HL-60/S4 treated with phorbol 12-myristate 13-acetate at 8.2 ng/mL for 4 days and 3 days (cell line): Measurements from ENCODE around the gene GOSR1.
"Not testable (repeated sequence)": the region's sequence is repeated elsewhere in the genome, so short reads cannot be mapped to it uniquely, and the experiment has no call there.

Experiments
- in situ Hi-C: fragments of 300-500 bp; cut with MboI; formaldehyde crosslinking; loops from 2 replicates; pipeline ENCODE4 v1.15.0; 2022; ENCODE audit warnings: low sequenced_read_pairs

GOSR1 gene

GRCh38 chr17:30505868-30506417, 28.7 kb downstream of the GOSR1 start:
- in situ Hi-C loops: no loop called here

DNA sequence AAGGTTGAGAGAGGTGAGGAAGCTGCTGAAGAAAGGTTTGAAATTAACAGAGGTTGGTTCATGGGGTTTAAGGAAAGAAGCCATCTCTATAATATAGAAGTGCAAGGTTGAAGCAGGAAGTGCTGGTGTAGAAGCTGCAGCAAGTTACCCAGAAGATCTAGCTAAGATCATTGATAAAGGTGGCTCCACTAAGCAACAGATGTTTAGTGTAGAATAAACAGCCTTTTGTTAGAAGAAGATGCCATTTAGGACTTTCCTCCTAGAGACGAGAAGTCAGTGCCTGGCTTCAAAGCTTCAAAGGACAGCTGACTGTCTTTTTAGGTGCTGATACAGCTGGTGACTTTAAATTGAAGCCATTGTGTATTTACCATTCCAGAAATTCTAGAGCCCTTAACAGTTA, 29.3 kb downstream of the GOSR1 start:
- in situ Hi-C loops: no loop called here

GRCh38 chr17:30513346-30513745, 36.1 kb downstream of the GOSR1 start:
- in situ Hi-C loops: no loop called here

DNA sequence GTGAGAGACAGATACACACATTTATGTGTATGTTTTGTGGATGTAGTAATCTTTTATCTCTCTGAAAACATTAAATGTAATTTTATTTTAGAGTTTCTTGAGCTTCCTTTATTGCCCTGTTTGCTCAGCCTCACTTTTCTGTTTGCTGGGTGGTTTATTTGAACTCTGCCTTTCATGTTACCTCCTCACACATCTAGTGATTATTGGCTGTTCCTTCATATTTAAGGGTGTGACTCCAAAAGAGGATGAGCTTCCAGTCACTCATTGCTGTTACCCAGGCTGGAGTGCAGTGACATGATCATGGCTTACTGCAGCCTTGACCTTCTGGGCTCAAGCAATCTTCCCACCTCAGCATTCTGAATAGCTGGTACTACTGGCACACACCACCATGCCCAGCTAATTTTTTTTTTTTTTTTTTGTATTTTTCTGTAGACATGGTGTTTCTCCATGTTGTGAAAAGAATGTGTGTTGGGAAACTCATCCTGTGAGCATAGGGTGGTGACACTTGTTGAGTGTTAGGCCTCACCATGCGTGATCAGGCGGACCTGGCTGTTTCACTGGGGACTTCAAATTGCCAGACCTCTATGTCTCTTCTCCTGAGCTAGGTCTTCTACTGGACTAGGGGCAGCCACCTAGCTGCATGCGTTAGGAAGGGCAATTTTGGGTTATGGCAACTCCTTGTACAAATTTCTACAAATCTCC, 37.8 kb downstream of the GOSR1 start:
- in situ Hi-C loops: no loop called here

DNA sequence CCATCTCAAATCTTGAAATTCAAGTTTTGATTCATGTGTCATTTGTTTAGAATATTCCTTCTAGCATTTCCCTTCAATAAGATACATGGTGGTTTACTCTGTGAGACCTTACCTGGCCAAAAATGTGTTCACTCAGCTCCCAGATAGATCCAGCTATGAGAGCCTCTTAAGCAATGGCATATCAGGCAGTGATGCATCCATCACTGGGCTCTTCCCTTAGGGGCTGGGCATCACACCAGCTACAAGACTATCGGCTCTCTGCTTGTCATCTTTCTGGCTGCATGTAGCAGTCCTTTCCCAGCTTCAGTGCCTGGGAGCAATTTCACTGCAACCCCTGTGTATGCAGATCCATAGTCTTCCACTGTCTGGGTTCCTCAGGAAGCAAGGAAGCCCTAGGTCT, 40.6 kb downstream of the GOSR1 start:
- in situ Hi-C loops: no loop called here

- in situ Hi-C loops: no loop called here
Measured at GRCh38 chr17:30519166-30519565, 42.0 kb downstream of the GOSR1 start.

- in situ Hi-C loops: no loop called here
Measured at GRCh38 chr17:30519707-30520106, 42.5 kb downstream of the GOSR1 start.

DNA sequence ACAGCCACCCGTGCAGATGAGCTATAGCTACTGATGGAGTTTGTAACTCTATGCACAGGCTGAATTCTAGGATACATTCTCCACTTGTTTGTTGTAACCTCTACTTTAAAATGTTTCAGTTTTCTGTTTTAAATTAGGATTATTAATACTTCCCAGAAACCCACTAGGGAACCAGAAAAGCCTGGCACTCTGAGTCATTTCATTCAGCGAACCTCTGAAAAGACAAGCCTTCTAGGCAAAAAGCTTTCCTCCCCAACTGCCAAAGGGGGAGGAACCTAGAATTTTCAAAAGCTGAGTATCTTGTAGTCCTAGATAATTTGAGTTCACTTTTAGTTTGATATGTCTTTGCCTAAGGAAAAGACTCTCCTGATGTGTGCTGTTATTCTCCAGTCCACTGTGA, 43.2 kb downstream of the GOSR1 start:
- in situ Hi-C loops: no loop called here

DNA sequence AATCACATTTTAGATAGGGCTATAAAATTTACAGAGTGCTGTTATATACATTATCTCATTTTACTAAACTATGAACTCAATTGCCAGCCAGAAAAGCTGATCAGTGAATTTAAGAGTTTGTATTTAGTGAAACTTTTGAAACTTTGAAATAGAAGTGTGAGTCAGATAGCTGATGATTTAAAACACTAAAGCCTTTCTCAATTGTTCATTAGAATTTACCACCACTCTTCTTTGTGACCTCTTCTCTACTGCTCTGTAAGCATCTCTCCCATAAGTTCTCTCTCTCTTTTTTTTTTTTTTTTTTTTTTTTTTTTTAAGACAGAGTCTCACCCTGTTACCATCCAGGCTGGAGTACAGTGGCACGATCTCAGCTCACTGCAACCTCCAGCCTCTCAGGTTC, 43.7 kb downstream of the GOSR1 start:
- in situ Hi-C loops: no loop called here

GRCh38 chr17:30521766-30522165, 44.6 kb downstream of the GOSR1 start:
- in situ Hi-C loops: no loop called here

- in situ Hi-C loops: not testable (repeated sequence)
Measured at GRCh38 chr17:30523236-30523635, 46.0 kb downstream of the GOSR1 start.

DNA sequence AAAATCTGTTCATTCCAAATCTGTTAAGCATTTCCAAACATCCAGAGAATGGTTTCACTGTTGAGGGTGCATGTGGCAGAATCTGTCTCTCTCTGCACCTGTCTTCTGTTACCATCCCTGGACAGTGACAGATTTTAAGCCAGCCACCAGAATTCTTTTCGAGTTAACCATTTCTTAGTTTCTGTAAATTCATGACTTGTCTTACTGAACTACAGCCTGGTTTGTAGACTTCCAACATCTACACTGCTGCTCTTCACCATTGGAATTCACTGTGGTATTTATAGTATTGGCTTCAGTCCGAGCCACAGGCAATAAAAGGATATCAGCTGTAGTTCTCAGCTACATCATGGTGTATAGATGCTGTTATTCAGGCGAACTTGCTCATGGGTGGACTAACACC, 47.6 kb downstream of the GOSR1 start:
- in situ Hi-C loops: no loop called here

GRCh38 chr17:30526401-30526800, 49.2 kb downstream of the GOSR1 start:
- in situ Hi-C loops: no loop called here

DNA sequence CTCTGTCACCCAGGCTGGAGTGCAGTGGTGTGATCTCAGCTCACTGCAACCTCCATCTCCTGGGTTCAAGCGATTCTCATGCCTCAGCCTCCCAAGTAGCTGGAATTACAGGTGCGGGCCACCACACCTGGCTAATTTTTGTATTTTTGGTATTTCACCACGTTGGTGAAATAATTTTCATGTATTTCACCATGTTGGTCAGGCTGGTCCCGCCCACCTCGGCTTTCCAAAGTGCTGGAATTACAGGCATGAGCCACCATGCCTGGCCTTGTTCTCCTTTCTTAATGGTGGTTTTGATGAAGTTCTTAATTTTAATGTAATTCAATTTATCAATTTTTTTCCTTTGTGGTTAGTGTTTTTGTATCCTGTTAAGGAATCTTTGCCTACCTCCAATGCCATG, 51.5 kb downstream of the GOSR1 start:
- in situ Hi-C loops: not testable (repeated sequence)

- in situ Hi-C loops: no loop called here
Measured at GRCh38 chr17:30530346-30531025, 53.3 kb downstream of the GOSR1 start.

GRCh38 chr17:30532871-30533270, 55.7 kb downstream of the GOSR1 start:
- in situ Hi-C loops: no loop called here

DNA sequence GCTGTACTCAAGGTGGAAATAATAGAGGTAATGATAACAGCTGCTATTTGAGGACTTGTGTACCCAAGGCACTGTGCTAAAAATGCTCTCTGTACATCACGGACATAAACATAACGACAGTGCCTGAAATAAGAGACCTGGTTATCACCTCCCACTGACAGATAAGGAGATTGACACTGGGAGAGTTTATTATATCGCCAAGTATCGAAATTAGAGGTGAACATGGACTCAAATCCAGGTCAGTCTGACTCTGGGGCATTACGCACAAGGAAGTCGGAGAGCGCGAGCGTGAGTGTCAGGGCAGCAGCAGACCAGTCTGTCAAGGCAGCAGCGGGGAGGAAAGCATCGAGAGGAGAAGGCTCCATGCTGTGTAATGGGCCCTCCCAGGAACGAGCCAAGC, 57.1 kb downstream of the GOSR1 start:
- in situ Hi-C loops: no loop called here

GRCh38 chr17:30534938-30535921, 58.0 kb downstream of the GOSR1 start:
- in situ Hi-C loops: no loop called here

DNA sequence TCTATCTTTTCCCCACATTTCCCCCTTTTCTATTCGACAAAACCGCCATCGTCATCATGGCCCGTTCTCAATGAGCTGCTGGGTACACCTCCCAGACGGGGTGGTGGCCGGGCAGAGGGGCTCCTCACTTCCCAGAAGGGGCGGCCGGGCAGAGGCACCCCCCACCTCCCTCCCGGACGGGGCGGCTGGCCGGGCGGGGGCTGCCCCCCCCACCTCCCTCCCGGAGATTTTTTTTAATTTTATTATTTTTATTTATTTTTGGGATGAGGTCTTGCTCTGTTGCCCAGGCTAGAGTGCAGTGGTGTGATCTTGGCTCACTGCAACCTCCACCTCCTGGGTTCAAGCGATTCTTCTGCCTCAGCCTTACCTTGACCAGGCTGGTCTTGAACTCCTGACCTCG, 59.6 kb downstream of the GOSR1 start:
- in situ Hi-C loops: not testable (repeated sequence)

GRCh38 chr17:30537667-30538066, 60.5 kb downstream of the GOSR1 start:
- in situ Hi-C loops: not testable (repeated sequence)

GRCh38 chr17:30541802-30542201, 64.6 kb downstream of the GOSR1 start:
- in situ Hi-C loops: no loop called here
